Stimulated activated naive CD8-positive, alpha-beta T cell treated with anti-CD3 and anti-CD28 coated beads, Interleukin-15, amount 100 ng/mL, for 72 hours (primary cell): ENCODE measurements around the gene ANHX.

ENCODE experiments used
- ATAC-seq: fragments of 150-1000 bp; cut with Tn5 transposase; 2 replicates; pipeline ENCODE4 v1.10.0; 2021; ENCODE audit warnings: mild to moderate bottlenecking, moderate library complexity
- DNase-seq, 2 donors: peaks; one replicate each; pipeline ENCODE4 v3.0.0; 2021 to 2022
- H3K27ac Mint-ChIP-seq, 2 donors: one replicate each; pipeline ENCODE4 v1.8.0; 2022; ENCODE audit warnings: mild to moderate bottlenecking in 2 of 2, mixed read lengths in 2 of 2, moderate library complexity in 2 of 2
- H3K27me3 Mint-ChIP-seq: one replicate; pipeline ENCODE4 v1.8.0; 2022; ENCODE audit warnings: mixed read lengths
- H3K4me1 Mint-ChIP-seq: one replicate; pipeline ENCODE4 v1.8.0; 2022; ENCODE audit warnings: mild to moderate bottlenecking, mixed read lengths
- H3K4me3 Mint-ChIP-seq, 2 donors: one replicate each; pipeline ENCODE4 v1.8.0; 2022; ENCODE audit warnings: mild to moderate bottlenecking in 2 of 2, mixed read lengths in 2 of 2, moderate library complexity in 1 of 2
- H3K9me3 Mint-ChIP-seq, 2 donors: one replicate each; pipeline ENCODE4 v1.8.0; 2022; ENCODE audit warnings: mixed read lengths in 2 of 2

The ANHX gene

DNA sequence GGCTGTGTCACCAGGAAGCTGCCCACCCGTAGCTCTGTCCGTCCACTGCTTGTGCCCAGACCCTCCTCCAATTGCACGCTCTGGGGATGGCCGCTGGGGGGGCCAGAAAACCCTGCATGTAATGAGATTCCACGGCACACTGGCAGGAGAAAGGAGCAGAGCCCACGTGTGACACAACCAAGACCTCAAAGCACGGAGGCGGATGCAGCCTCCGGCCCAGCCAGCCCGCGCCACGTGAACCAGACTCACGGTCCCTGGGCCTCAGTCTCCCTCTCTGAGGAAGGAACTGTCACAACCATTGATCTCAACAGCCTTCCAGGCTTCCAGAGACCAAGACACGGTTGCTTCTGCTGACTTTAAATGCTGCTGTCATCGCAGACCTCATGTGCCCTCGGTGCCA lies 14.4 kb downstream of the ANHX start:
- H3K27ac Mint-ChIP-seq: no peak overlapping the region
- H3K27me3 Mint-ChIP-seq: no peaks in the 10 kb centered on the region
- no peak for ATAC-seq
- DNase-seq: no peak
- H3K4me3 Mint-ChIP-seq: no peak overlapping the region
- no peaks in the 10 kb centered on the region for H3K4me1 Mint-ChIP-seq
- peaks cover 29 to 64% of the 10 kb centered on the region in 2 donors for H3K9me3 Mint-ChIP-seq

- Mint-ChIP-seq H3K9me3 (peaks cover 29 to 71% of the 10 kb centered on the region in 2 donors), H3K27ac (no peak overlapping the region), H3K4me3 (no peak overlapping the region), H3K27me3 (no peaks in the 10 kb centered on the region), H3K4me1 (no peaks in the 10 kb centered on the region)
- DNase-seq: no peak
- ATAC-seq: no peak
Measured at GRCh38 chr12:133220521-133220920, 15.2 kb downstream of the ANHX start.

DNA sequence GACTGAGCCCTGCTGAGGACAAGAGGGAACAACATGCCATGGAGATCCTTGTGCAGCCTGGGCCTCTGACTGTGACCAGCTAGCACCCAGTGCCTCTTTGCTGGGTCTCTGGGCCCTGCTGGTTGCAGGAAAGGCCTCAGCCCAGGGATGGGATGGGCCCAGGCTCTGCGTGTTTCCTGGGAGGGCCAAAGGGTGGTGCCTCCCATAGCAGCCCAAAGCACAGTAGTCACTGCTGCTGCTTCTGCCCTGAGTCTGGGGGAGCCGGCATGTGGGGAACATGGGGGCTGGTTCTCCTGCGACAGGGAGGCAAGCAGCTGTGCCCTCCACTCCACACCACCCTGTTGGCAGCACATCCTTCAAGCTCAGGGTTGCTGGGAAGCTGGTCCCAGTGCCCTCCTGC lies 18.5 kb downstream of the ANHX start:
- H3K27ac Mint-ChIP-seq: no peak overlapping the region
- H3K4me1 Mint-ChIP-seq: no peaks in the 10 kb centered on the region
- DNase-seq: no peak
- peaks cover 42 to 86% of the 10 kb centered on the region in 2 donors for H3K9me3 Mint-ChIP-seq
- H3K27me3 Mint-ChIP-seq: no peaks in the 10 kb centered on the region
- no peak overlapping the region for H3K4me3 Mint-ChIP-seq
- ATAC-seq: no peak

- no peaks in the 10 kb centered on the region for H3K27me3 Mint-ChIP-seq
- H3K4me1 Mint-ChIP-seq: no peaks in the 10 kb centered on the region
- DNase-seq (no peak), ATAC-seq (no peak)
- no peak overlapping the region for H3K4me3 Mint-ChIP-seq
- no peak overlapping the region for H3K27ac Mint-ChIP-seq
- peaks cover 48 to 86% of the 10 kb centered on the region in 2 donors for H3K9me3 Mint-ChIP-seq
Measured at GRCh38 chr12:133215724-133216123, 20.0 kb downstream of the ANHX start.

- no peak overlapping the region for H3K4me3 Mint-ChIP-seq
- no peak overlapping the region for H3K27ac Mint-ChIP-seq
- H3K9me3 Mint-ChIP-seq: peaks cover 28 to 55% of the 10 kb centered on the region in 2 donors
- H3K27me3 Mint-ChIP-seq: no peaks in the 10 kb centered on the region
- DNase-seq (no peak), ATAC-seq (no peak)
- no peaks in the 10 kb centered on the region for H3K4me1 Mint-ChIP-seq
Measured at GRCh38 chr12:133206390-133206789, 29.3 kb downstream of the ANHX start.

DNA sequence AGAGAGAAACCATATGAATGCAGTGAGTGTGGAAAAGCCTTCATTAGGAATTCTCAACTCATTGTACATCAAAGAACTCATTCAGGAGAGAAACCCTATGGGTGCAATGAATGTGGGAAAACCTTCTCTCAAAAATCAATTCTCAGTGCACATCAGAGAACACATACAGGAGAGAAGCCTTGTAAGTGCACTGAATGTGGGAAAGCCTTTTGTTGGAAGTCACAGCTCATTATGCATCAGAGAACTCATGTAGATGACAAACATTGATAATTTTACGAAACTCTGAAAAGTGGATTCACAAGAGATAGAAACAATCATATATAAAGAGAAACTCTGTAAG lies 31.4 kb downstream of the ANHX start:
- no peak for DNase-seq
- no peaks in the 10 kb centered on the region for H3K4me1 Mint-ChIP-seq
- peak overlapping the region in 1 of 2 donors; percentile 67 for H3K27ac Mint-ChIP-seq
- no peak overlapping the region for H3K4me3 Mint-ChIP-seq
- peaks cover 46 to 61% of the 10 kb centered on the region in 2 donors for H3K9me3 Mint-ChIP-seq
- no peak for ATAC-seq
- no peaks in the 10 kb centered on the region for H3K27me3 Mint-ChIP-seq

GRCh38 chr12:133203344-133204263 lies 32.1 kb downstream of the ANHX start:
- H3K27ac Mint-ChIP-seq: peak overlapping the region in 1 of 2 donors; percentile 82
- H3K4me3 Mint-ChIP-seq: no peak overlapping the region

GRCh38 chr12:133202493-133203343 lies 33.0 kb downstream of the ANHX start:
- Mint-ChIP-seq H3K27me3 (no peaks in the 10 kb centered on the region), H3K4me1 (no peaks in the 10 kb centered on the region), H3K9me3 (peaks cover 42 to 61% of the 10 kb centered on the region in 2 donors), H3K27ac (peak overlapping the region in 1 of 2 donors; percentile 82), H3K4me3 (no peak overlapping the region)
- DNase-seq (no peak), ATAC-seq (no peak)

More at GRCh38 chr12:133203344-133204263, 32.1 kb downstream of the ANHX start:
- no peak for ATAC-seq
- no peaks in the 10 kb centered on the region for H3K4me1 Mint-ChIP-seq
- no peaks in the 10 kb centered on the region for H3K27me3 Mint-ChIP-seq
- H3K9me3 Mint-ChIP-seq: peaks cover 45 to 61% of the 10 kb centered on the region in 2 donors
- DNase-seq: no peak

DNA sequence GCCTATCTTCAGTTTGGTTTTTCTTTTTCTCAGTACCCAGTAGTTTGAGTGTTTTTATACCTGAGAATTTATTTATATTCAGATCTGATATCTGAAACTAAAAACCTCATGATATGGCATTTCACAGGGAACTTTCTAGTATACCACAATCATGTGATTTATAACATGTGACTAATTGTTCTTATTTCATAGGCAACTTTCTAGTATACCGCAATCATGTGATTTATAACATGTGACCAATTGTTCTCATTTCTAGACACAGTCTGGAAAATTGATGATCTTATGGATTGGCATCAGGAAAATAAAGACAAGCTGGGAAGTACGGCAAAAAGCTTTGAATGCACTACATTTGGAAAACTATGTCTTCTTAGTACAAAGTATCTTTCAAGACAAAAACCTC lies 33.8 kb downstream of the ANHX start:
- Mint-ChIP-seq H3K27ac (no peak overlapping the region), H3K4me3 (no peak overlapping the region), H3K9me3 (peaks cover 42 to 61% of the 10 kb centered on the region in 2 donors), H3K27me3 (no peaks in the 10 kb centered on the region), H3K4me1 (no peaks in the 10 kb centered on the region)
- no peak for ATAC-seq
- no peak for DNase-seq

DNA sequence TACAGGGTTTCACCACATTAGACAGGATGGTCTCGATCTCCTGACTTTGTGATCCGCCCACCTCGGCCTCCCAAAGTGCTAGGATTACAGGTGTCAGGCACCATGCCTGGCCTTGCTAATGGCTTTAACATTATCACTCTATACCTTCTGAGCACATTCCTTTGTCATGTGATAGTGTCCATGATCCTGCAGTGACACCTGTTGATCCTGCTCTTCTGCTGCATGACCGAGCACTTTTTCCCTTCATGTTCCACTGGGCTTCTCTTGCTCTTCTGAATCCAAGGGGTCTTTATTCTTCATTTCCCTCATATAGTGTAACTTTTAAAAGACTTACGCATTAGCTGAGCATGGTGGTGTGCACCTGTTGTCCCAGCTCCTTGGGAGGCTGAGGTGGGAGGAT lies 42.8 kb downstream of the ANHX start:
- no peak for ATAC-seq
- H3K27me3 Mint-ChIP-seq: no peaks in the 10 kb centered on the region
- H3K27ac Mint-ChIP-seq: peak overlapping the region in 1 of 2 donors; percentile 81
- no peaks in the 10 kb centered on the region for H3K4me1 Mint-ChIP-seq
- no peak for DNase-seq
- no peak overlapping the region for H3K4me3 Mint-ChIP-seq
- H3K9me3 Mint-ChIP-seq: peaks cover 52 to 69% of the 10 kb centered on the region in 2 donors

DNA sequence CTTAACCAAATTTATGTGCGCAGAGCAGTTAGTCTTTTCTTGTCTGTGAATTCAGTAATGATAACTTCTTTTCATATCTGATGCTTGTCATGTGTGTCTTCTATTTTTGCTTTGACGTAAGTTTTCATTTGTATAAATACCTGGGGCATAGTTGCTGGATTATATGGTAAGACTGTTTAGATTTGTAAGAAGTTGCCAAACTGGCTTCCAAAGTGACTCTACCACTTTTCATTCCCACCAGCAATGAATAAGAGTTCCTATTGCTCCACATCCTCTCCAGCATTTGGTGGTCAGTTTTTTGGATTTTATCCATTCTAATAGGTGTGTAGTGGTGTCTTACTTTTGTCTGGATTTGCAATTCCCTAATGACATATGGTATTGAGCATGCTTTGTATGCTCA lies 45.5 kb downstream of the ANHX start:
- Mint-ChIP-seq H3K4me3 (no peak overlapping the region), H3K9me3 (peaks cover 57 to 71% of the 10 kb centered on the region in 2 donors), H3K27me3 (no peaks in the 10 kb centered on the region), H3K4me1 (no peaks in the 10 kb centered on the region), H3K27ac (no peak overlapping the region)
- ATAC-seq (no peak), DNase-seq (no peak)

DNA sequence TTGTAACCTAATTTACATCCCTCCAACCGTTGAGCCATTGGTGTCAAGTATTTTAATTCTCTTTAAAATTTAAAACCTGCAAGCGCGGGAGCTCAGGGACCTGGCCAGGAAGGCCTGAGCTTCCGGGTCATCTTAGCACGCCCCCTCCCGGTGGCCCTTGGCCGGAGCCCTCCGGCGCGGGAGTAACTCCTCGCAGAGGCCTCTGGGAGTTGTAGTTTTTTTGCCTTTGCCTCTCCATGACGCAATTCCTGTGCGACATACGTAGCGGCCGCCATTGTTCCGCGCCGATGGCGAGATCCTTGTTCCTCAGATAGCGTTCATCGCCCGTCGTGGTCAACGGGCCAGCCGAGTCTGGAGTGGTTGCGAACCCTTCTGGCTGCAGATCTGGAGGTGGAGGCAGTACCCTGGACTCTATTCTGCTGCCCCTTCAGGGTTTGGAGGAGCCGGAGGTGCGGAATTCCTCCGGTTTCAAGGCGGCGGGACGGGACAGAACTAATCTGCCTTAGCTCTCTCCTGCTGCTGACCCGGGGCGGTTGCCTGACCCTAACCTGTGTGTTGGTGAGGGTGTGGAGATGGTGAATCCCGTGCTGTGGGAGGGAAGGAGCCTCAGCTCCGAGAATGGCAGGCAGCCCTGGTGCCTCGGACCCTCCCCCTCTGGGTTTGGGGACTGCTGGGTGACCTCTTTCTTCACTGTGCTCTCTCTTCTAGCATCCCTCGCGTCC lies 54.3 kb downstream of the ANHX start, which contains the start of gene ZNF268:
Gene ZNF268, plus strand, starts transcription at position 258 of the 722 bp plus-strand sequence. CDS start 503 bp downstream, outside the sequence.
- Mint-ChIP-seq H3K27me3 (no peaks in the 10 kb centered on the region), H3K27ac (peak within 1 kb of the TSS; percentile 96), H3K9me3 (peaks cover 56 to 76% of the 10 kb centered on the region in 2 donors), H3K4me1 (peaks cover 22% of the 10 kb centered on the region), H3K4me3 (peak within 1 kb of the TSS; percentile 98 to 99)
- peak; percentile 99 for ATAC-seq
- peak; percentile 91 to 95 for DNase-seq

- ATAC-seq (no peak), DNase-seq (no peak)
- peaks cover 58 to 79% of the 10 kb centered on the region in 2 donors for H3K9me3 Mint-ChIP-seq
- no peaks in the 10 kb centered on the region for H3K27me3 Mint-ChIP-seq
- peaks cover 22% of the 10 kb centered on the region for H3K4me1 Mint-ChIP-seq
- H3K27ac Mint-ChIP-seq: no peak overlapping the region
- no peak overlapping the region for H3K4me3 Mint-ChIP-seq
Measured at GRCh38 chr12:133180669-133181068, 55.0 kb downstream of the ANHX start.

DNA sequence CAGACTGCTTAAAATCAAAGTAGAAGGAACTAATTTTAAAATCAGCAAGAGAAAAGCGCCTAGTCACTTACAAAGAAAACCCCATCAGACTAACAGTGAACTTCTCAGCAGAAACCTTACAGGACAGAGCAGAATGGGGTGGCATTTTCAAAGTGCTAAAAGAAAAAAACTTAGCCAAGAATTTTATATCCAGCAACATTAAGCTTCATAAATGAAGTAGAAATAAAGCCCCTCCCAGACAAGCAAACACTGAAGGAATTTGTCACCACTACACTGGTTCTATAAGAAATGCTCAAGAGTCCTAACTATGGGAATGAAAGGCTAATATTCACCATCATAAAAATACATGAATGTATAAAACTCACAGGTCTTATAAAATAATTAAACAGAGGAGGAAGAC lies 60.8 kb downstream of the ANHX start:
- Mint-ChIP-seq H3K27ac (no peak overlapping the region), H3K9me3 (peaks cover 53 to 64% of the 10 kb centered on the region in 2 donors)

GRCh38 chr12:133172491-133172890 lies 63.2 kb downstream of the ANHX start:
- Mint-ChIP-seq H3K27me3 (no peaks in the 10 kb centered on the region), H3K4me1 (no peaks in the 10 kb centered on the region), H3K27ac (no peak overlapping the region), H3K4me3 (no peak overlapping the region), H3K9me3 (peaks cover 47 to 54% of the 10 kb centered on the region in 2 donors)
- ATAC-seq: no peak
- DNase-seq: no peak

More for the DNA sequence above, 60.8 kb downstream of the ANHX start:
- DNase-seq (no peak), ATAC-seq (no peak)
- no peak overlapping the region for H3K4me3 Mint-ChIP-seq
- no peaks in the 10 kb centered on the region for H3K4me1 Mint-ChIP-seq
- H3K27me3 Mint-ChIP-seq: no peaks in the 10 kb centered on the region
